ENCODE measurements around the gene GARRE1. TPM values are rescaled to one million over a fixed set of nuclear protein-coding genes. Genes with fewer than 3 reads are reported as not detected.

GARRE1 gene
- total and polyA plus RNA-seq, 4 donors, result 6.7 to 69.0 (median 14.7) TPM

DNA sequence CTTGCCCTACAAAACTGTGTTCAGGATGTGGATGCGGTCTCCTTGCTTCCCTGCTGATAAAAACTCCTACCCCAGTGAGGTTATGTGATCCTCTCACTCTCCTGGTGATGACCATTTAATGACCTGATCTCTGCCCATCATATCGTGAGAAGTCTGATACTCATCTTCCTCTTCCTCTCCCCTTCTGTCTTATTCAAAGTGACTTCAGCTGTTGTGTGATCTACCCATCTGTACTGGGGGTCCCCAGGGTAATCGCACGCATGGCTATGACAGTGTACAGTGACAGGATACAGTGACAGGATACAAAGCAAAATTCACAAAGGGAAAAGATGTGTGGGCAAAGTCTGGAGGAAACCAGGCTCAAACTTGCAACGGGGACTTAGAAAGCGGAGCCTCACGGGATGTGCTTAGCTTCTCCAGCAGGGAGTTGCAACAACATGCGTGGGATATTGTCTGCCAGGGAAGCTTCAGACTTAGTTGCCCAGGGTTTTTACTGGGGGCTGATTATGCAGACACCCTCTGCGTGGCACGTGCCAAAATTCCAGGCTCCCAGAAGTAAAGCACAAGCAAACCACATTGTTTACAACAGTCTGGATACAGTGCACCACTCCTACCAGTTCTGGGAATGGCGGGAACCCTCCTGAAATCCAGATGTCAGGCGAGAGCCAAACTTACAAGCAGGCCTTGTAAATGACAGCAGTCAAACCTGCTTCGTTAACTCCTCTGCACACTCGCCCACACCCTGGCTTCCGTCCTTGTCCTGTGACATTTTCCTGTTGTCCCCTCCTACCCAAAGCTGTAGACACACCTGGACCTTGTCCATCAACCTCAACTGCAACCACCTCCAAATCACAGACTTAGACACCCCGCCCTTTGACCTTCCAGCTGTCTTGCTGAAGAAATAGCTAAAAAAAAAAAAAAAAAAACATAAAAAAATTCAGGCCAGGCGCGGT lies 18.0 kb upstream of the GARRE1 start:
- DNase-seq, result peak in 2 of 3 donors; percentile 31 to 32
- Histone ChIP-seq H3K27ac (ENCODE audit: low read depth in 1 of 2, low read length in 1 of 2) (peak overlapping the region in 1 of 2 donors; percentile 47), H3K4me3 (no peak overlapping the region), H3K9ac (ENCODE audit: insufficient read depth in 1 of 2, low read length in 2 of 2) (no peak overlapping the region), H3K4me1 (ENCODE audit: control insufficient read depth in 5 of 5, insufficient read depth in 5 of 5, low read length in 5 of 5) (peaks cover 0 to 8% (median 3%) of the 10 kb centered on the region in 5 donors), H3K27me3 (ENCODE audit: control insufficient read depth in 3 of 3, insufficient read depth in 3 of 3, low read length in 2 of 3) (no peaks in the 10 kb centered on the region), H3K36me3 (ENCODE audit: control insufficient read depth in 4 of 4, insufficient read depth in 4 of 4, low read length in 4 of 4) (no peaks in the 10 kb centered on the region), H3K9me3 (ENCODE audit: control insufficient read depth in 4 of 4, insufficient read depth in 3 of 4, low read length in 3 of 4) (no peaks in the 10 kb centered on the region)
- ATAC-seq (ENCODE audit: insufficient read depth, low FRiP score), result no peak
- TF ChIP-seq, protein P1, sequence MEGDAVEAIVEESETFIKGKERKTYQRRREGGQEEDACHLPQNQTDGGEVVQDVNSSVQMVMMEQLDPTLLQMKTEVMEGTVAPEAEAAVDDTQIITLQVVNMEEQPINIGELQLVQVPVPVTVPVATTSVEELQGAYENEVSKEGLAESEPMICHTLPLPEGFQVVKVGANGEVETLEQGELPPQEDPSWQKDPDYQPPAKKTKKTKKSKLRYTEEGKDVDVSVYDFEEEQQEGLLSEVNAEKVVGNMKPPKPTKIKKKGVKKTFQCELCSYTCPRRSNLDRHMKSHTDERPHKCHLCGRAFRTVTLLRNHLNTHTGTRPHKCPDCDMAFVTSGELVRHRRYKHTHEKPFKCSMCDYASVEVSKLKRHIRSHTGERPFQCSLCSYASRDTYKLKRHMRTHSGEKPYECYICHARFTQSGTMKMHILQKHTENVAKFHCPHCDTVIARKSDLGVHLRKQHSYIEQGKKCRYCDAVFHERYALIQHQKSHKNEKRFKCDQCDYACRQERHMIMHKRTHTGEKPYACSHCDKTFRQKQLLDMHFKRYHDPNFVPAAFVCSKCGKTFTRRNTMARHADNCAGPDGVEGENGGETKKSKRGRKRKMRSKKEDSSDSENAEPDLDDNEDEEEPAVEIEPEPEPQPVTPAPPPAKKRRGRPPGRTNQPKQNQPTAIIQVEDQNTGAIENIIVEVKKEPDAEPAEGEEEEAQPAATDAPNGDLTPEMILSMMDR (IDR thresholded peaks at IDR 0.05; ENCODE audit: control extremely low read depth, extremely low read depth), result no peak
- 73 to 77% methylated on average over 18 of the region's 18 CpGs for WGBS, 2 donors

DNA sequence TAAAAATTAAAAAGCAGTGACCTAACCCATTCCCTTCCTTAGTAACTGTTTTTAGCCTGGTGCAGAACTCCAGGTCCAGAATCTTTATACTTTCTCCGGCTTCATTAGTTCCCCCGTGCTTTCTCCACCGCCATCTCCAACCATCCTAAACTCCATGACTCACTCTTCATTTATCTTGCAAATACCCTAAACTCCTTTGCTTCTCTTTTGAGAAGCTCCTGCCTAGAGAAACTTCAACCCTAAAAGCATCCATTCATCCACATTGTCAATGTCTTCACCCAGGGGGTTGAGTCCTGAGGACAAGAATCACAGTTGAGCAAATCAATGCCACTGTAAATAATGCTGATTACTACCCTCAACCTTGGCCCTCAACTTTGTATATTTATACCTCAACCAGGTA lies 17.1 kb upstream of the GARRE1 start:
- no peak overlapping the region for H3K27ac ChIP-seq (ENCODE audit: low read depth in 1 of 2, low read length in 1 of 2)

DNA sequence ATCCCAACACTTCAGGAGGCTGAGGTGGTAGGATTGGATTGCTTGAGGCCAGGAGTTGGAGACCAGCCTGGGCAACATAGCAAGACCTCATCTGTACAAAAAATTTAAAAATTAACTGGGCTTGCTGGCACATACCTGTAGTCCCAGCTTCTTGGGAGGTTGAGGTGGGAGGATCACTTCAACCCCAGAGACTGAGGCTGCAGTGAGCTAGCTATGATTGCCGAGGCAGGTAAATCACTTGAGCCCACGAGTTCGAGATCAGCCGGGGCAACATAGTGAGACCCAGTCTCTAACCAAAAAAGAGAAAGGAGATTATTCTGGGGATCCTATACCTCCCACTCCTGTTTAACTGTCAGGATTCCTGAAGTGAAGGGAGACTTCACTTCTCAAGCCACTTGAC lies 16.4 kb upstream of the GARRE1 start:
- no peaks in the 10 kb centered on the region for H3K9me3 ChIP-seq (ENCODE audit: control insufficient read depth in 4 of 4, insufficient read depth in 3 of 4, low read length in 3 of 4)
- peaks cover 0 to 8% (median 3%) of the 10 kb centered on the region in 5 donors for H3K4me1 ChIP-seq (ENCODE audit: control insufficient read depth in 5 of 5, insufficient read depth in 5 of 5, low read length in 5 of 5)
- H3K27me3 ChIP-seq (ENCODE audit: control insufficient read depth in 3 of 3, insufficient read depth in 3 of 3, low read length in 2 of 3), result no peaks in the 10 kb centered on the region
- no peaks in the 10 kb centered on the region for H3K36me3 ChIP-seq (ENCODE audit: control insufficient read depth in 4 of 4, insufficient read depth in 4 of 4, low read length in 4 of 4)
- no peak for DNase-seq
- H3K27ac ChIP-seq (ENCODE audit: low read depth in 1 of 2, low read length in 1 of 2), result no peak overlapping the region
- no peak overlapping the region for H3K4me3 ChIP-seq
- 97 to 100% methylated on average over 4 of the region's 4 CpGs for WGBS, 2 donors
- no peak overlapping the region for H3K9ac ChIP-seq (ENCODE audit: insufficient read depth in 1 of 2, low read length in 2 of 2)
- ATAC-seq (ENCODE audit: insufficient read depth, low FRiP score), result no peak
- TF ChIP-seq, protein P1 (IDR thresholded peaks at IDR 0.05; ENCODE audit: control extremely low read depth, extremely low read depth), result no peak

More for the DNA sequence above, 17.1 kb upstream of the GARRE1 start:
- H3K27me3 ChIP-seq (ENCODE audit: control insufficient read depth in 3 of 3, insufficient read depth in 3 of 3, low read length in 2 of 3), result no peaks in the 10 kb centered on the region
- H3K4me1 ChIP-seq (ENCODE audit: control insufficient read depth in 5 of 5, insufficient read depth in 5 of 5, low read length in 5 of 5), result peaks cover 0 to 8% (median 3%) of the 10 kb centered on the region in 5 donors
- H3K9ac ChIP-seq (ENCODE audit: insufficient read depth in 1 of 2, low read length in 2 of 2), result no peak overlapping the region
- TF ChIP-seq, protein P1 (IDR thresholded peaks at IDR 0.05; ENCODE audit: control extremely low read depth, extremely low read depth), result no peak
- H3K9me3 ChIP-seq (ENCODE audit: control insufficient read depth in 4 of 4, insufficient read depth in 3 of 4, low read length in 3 of 4), result no peaks in the 10 kb centered on the region
- WGBS, 2 donors, result 64 to 94% methylated on average over 3 of the region's 3 CpGs
- no peak overlapping the region for H3K4me3 ChIP-seq
- H3K36me3 ChIP-seq (ENCODE audit: control insufficient read depth in 4 of 4, insufficient read depth in 4 of 4, low read length in 4 of 4), result no peaks in the 10 kb centered on the region
- DNase-seq (no peak), ATAC-seq (ENCODE audit: insufficient read depth, low FRiP score) (no peak)

Data from lung (tissue), 12 donors.